SU-DHL-6 (cell line): Measurements from ENCODE around the gene KLHL22.

ENCODE experiments used
- H2AFZ ChIP-seq: fragments of 200-600 bp; sonication (generic); 2 replicates; pipeline ENCODE4 v1.6.1; 2014; ENCODE audit warnings: low read depth, mild to moderate bottlenecking, moderate library complexity, mixed read lengths, antibody characterized with exemption, low read length; ENCODE audit not compliant: severe bottlenecking
- H3F3A ChIP-seq: fragments of 200-600 bp; shearing (Covaris generic); 2 replicates; pipeline ENCODE4 v1.6.0; 2016; ENCODE audit warnings: antibody characterized with exemption, mild to moderate bottlenecking; ENCODE audit not compliant: insufficient read depth
- H3K27ac ChIP-seq: fragments of 200-600 bp; sonication (generic); 2 replicates; pipeline ENCODE4 v1.5.1; 2016; ENCODE audit warnings: low read depth, mild to moderate bottlenecking, low read length, moderate library complexity, mixed read lengths
- H3K27me3 ChIP-seq: fragments of 200-600 bp; sonication (generic), shearing (Covaris generic); 2 replicates; pipeline ENCODE4 v1.6.0; 2014; ENCODE audit warnings: mild to moderate bottlenecking, low read length
- H3K36me3 ChIP-seq: fragments of 200-600 bp; sonication (generic); 2 replicates; pipeline ENCODE4 v1.6.1; 2014; ENCODE audit warnings: mild to moderate bottlenecking, low read length, mixed read lengths
- H3K4me2 ChIP-seq: fragments of 300-600, 200-600 bp; shearing (Covaris generic), sonication (generic); 2 replicates; pipeline ENCODE4 v1.6.0; 2014; ENCODE audit warnings: low read length, low read depth, mild to moderate bottlenecking; ENCODE audit not compliant: poor library complexity, severe bottlenecking
- H3K4me3 ChIP-seq: fragments of 200-600 bp; sonication (generic); 2 replicates; pipeline ENCODE4 v1.5.1; 2014; ENCODE audit warnings: antibody characterized with exemption, low read length, mild to moderate bottlenecking, mixed read lengths; ENCODE audit not compliant: insufficient read depth, poor library complexity, severe bottlenecking
- H3K79me2 ChIP-seq: fragments of 200-600 bp; sonication (generic); 2 replicates; pipeline ENCODE4 v1.6.1; 2014; ENCODE audit warnings: mild to moderate bottlenecking, low read length, moderate library complexity; ENCODE audit not compliant: insufficient read depth
- H3K9ac ChIP-seq: fragments of 200-600 bp; sonication (generic); 2 replicates; pipeline ENCODE4 v1.7.0; 2014; ENCODE audit warnings: mild to moderate bottlenecking, low read length
- H3K9me2 ChIP-seq: fragments of 200-600 bp; sonication (generic); replicated peaks from 2 replicates; pipeline ENCODE4 v1.6.1; 2014; ENCODE audit warnings: low read length; ENCODE audit not compliant: insufficient read depth
- H3K9me3 ChIP-seq: fragments of 200-600 bp; sonication (generic); 2 replicates; pipeline ENCODE4 v1.6.1; 2014; ENCODE audit warnings: low read length, mixed read lengths; ENCODE audit not compliant: insufficient read depth
- H4K20me1 ChIP-seq: fragments of 200-600 bp; sonication (generic); 2 replicates; pipeline ENCODE4 v1.6.1; 2014; ENCODE audit warnings: low read depth, mild to moderate bottlenecking, antibody characterized with exemption, low read length, moderate library complexity, mixed read lengths
- CTCF ChIP-seq: fragments of 200-600 bp; sonication (generic); IDR thresholded peaks from one replicate; pipeline ENCODE4 v1.5.1; 2017; ENCODE audit warnings: antibody characterized with exemption, mild to moderate bottlenecking, low read length, moderate library complexity; ENCODE audit not compliant: insufficient read depth, poor library complexity, severe bottlenecking
- EZH2phosphoT487 ChIP-seq: fragments of 200-600 bp; sonication (generic), shearing (Covaris generic); conservative IDR thresholded peaks from 2 replicates; pipeline ENCODE4 v1.6.1; 2018; ENCODE audit warnings: mild to moderate bottlenecking, antibody characterized with exemption, low read length, moderate library complexity, mixed read lengths

The KLHL22 gene

GRCh38 chr22:20423008-20423905 is 72.3 kb downstream of the KLHL22 start:
- Histone ChIP-seq H3K4me3 (no peak overlapping the region), H3K9me3 (no peaks in the 10 kb centered on the region), H3K9ac (no peak overlapping the region), H3K27me3 (no peaks in the 10 kb centered on the region), H3K36me3 (no peaks in the 10 kb centered on the region), H2AFZ (no peak overlapping the region), H3F3A (no peaks in the 10 kb centered on the region), H3K9me2 (no peaks in the 10 kb centered on the region), H3K79me2 (no peaks in the 10 kb centered on the region), H3K4me2 (no peak overlapping the region), H4K20me1 (no peaks in the 10 kb centered on the region), H3K27ac (no peak overlapping the region)
- TF ChIP-seq CTCF (no peak), EZH2phosphoT487 (no peak)

GRCh38 chr22:20422271-20423007 is 73.2 kb downstream of the KLHL22 start:
- Histone ChIP-seq H3K27ac (no peak overlapping the region), H3K4me3 (no peak overlapping the region)

GRCh38 chr22:20421507-20421874 is 74.1 kb downstream of the KLHL22 start:
- Histone ChIP-seq H2AFZ (no peak overlapping the region), H3K9ac (no peak overlapping the region), H4K20me1 (no peaks in the 10 kb centered on the region), H3K27me3 (no peaks in the 10 kb centered on the region), H3K36me3 (no peaks in the 10 kb centered on the region), H3K9me3 (no peaks in the 10 kb centered on the region), H3K9me2 (no peaks in the 10 kb centered on the region), H3K79me2 (no peaks in the 10 kb centered on the region), H3F3A (no peaks in the 10 kb centered on the region), H3K27ac (no peak overlapping the region), H3K4me2 (no peak overlapping the region), H3K4me3 (no peak overlapping the region)
- no peak for TF ChIP-seq CTCF
- TF ChIP-seq EZH2phosphoT487, result no peak

More at GRCh38 chr22:20422271-20423007, 73.2 kb downstream of the KLHL22 start:
- no peaks in the 10 kb centered on the region for H3K79me2 ChIP-seq
- no peaks in the 10 kb centered on the region for H3K9me3 ChIP-seq
- no peak overlapping the region for H2AFZ ChIP-seq
- no peaks in the 10 kb centered on the region for H4K20me1 ChIP-seq
- TF ChIP-seq EZH2phosphoT487 (no peak), CTCF (no peak)
- no peaks in the 10 kb centered on the region for H3F3A ChIP-seq
- H3K9me2 ChIP-seq, result no peaks in the 10 kb centered on the region
- no peaks in the 10 kb centered on the region for H3K27me3 ChIP-seq
- no peak overlapping the region for H3K4me2 ChIP-seq
- H3K9ac ChIP-seq, result no peak overlapping the region
- H3K36me3 ChIP-seq, result no peaks in the 10 kb centered on the region
